ENCODE measurements around the gene SLAMF9. TPM values are rescaled to one million over a fixed set of nuclear protein-coding genes. Genes with fewer than 3 reads are reported as not detected.

SLAMF9 gene
- total RNA-seq, 1 experiment from 2014 or later: not detected

GRCh38 chr1:159980786-159981185 lies 26.7 kb upstream of the SLAMF9 start:
- ATAC-seq: no peak
- Histone ChIP-seq H3K9me3 (ENCODE audit: control insufficient read depth, insufficient read depth, low read depth, low read length) (no peaks in the 10 kb centered on the region), H3K27ac (ENCODE audit: low read length) (no peak overlapping the region), H3K36me3 (ENCODE audit: control insufficient read depth, insufficient read depth, low read length) (no peaks in the 10 kb centered on the region), H3K4me3 (ENCODE audit: low read depth in 2 of 2, low read length in 2 of 2) (no peak overlapping the region), H3K27me3 (ENCODE audit: control insufficient read depth, insufficient read depth, low read length) (peaks cover 12% of the 10 kb centered on the region), H3K4me1 (ENCODE audit: control insufficient read depth, insufficient read depth, low read length) (no peaks in the 10 kb centered on the region)
- intact Hi-C loops (cut with micrococcal nuclease; ENCODE audit: unreplicated experiment): no loop called here
- no peak for DNase-seq (ENCODE audit: low read depth, low spot score)
- TF ChIP-seq POLR2AphosphoS5 (IDR thresholded peaks at IDR 0.05; ENCODE audit: low read depth, low read length) (no peak), TCF7L2 (IDR thresholded peaks at IDR 0.05; ENCODE audit: low read depth, low read length) (no peak), CTCF (IDR thresholded peaks at IDR 0.05) (no peak)
- POLR2A ChIA-PET: no interaction called here
- in situ Hi-C loops (cut with HindIII; ENCODE audit: low pct_unique_long_range_greater_than_20kb, low sequenced_read_pairs): no loop called here
- CTCF ChIA-PET: no interaction called here
- no TSS peak for BruUV-seq (replicated peaks)

- no peak for ATAC-seq
- H3K27me3 ChIP-seq (ENCODE audit: control insufficient read depth, insufficient read depth, low read length): peaks cover 12% of the 10 kb centered on the region
- no peak for DNase-seq (ENCODE audit: low read depth, low spot score)
- no peaks in the 10 kb centered on the region for H3K9me3 ChIP-seq (ENCODE audit: control insufficient read depth, insufficient read depth, low read depth, low read length)
- intact Hi-C loops (cut with micrococcal nuclease; ENCODE audit: unreplicated experiment) (no loop called here), in situ Hi-C loops (cut with HindIII; ENCODE audit: low pct_unique_long_range_greater_than_20kb, low sequenced_read_pairs) (no loop called here)
- no peaks in the 10 kb centered on the region for H3K36me3 ChIP-seq (ENCODE audit: control insufficient read depth, insufficient read depth, low read length)
- ChIA-PET CTCF (no interaction called here), POLR2A (no interaction called here)
- no peaks in the 10 kb centered on the region for H3K4me1 ChIP-seq (ENCODE audit: control insufficient read depth, insufficient read depth, low read length)
- no peak overlapping the region for H3K27ac ChIP-seq (ENCODE audit: low read length)
- TF ChIP-seq SIN3A (IDR thresholded peaks at IDR 0.05; ENCODE audit: borderline replicate concordance, insufficient read depth, low read depth, low read length): no peak
- no peak for TF ChIP-seq TCF7L2 (IDR thresholded peaks at IDR 0.05; ENCODE audit: low read depth, low read length)
- TF ChIP-seq POLR2AphosphoS5 (IDR thresholded peaks at IDR 0.05; ENCODE audit: low read depth, low read length): no peak
- TF ChIP-seq CTCF (IDR thresholded peaks at IDR 0.05): no peak
- TF ChIP-seq, protein P1, sequence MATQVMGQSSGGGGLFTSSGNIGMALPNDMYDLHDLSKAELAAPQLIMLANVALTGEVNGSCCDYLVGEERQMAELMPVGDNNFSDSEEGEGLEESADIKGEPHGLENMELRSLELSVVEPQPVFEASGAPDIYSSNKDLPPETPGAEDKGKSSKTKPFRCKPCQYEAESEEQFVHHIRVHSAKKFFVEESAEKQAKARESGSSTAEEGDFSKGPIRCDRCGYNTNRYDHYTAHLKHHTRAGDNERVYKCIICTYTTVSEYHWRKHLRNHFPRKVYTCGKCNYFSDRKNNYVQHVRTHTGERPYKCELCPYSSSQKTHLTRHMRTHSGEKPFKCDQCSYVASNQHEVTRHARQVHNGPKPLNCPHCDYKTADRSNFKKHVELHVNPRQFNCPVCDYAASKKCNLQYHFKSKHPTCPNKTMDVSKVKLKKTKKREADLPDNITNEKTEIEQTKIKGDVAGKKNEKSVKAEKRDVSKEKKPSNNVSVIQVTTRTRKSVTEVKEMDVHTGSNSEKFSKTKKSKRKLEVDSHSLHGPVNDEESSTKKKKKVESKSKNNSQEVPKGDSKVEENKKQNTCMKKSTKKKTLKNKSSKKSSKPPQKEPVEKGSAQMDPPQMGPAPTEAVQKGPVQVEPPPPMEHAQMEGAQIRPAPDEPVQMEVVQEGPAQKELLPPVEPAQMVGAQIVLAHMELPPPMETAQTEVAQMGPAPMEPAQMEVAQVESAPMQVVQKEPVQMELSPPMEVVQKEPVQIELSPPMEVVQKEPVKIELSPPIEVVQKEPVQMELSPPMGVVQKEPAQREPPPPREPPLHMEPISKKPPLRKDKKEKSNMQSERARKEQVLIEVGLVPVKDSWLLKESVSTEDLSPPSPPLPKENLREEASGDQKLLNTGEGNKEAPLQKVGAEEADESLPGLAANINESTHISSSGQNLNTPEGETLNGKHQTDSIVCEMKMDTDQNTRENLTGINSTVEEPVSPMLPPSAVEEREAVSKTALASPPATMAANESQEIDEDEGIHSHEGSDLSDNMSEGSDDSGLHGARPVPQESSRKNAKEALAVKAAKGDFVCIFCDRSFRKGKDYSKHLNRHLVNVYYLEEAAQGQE (IDR thresholded peaks at IDR 0.05; ENCODE audit: insufficient read depth in 1 of 2, low read depth in 2 of 2, low read length in 1 of 2): no peak
- no peak overlapping the region for H3K4me3 ChIP-seq (ENCODE audit: low read depth in 2 of 2, low read length in 2 of 2)
- BruUV-seq (replicated peaks): no TSS peak
These were observed 26.0 kb upstream of the SLAMF9 start for GRCh38 chr1:159980076-159980475.

DNA sequence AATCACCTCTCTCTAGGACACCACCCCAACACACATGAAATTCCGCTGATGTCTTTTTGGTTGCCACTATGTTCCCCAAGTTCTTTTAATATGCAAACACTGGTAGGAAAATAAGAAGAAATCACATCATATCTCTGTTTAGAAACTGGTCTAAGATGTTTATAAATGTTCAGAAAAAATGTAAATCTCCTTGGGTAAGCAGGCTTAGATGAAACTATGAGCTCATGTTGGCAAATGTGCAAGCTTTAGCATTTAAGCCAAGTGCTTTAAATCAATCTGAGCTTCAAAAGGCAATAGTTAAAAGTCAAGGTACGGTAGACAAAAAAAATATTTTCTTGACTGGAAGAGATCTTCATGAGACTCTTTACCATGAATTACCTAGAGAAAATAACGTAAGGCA lies 25.2 kb upstream of the SLAMF9 start:
- BruUV-seq (replicated peaks): no TSS peak
- CTCF ChIA-PET: no interaction called here
- POLR2A ChIA-PET: no interaction called here
- no peaks in the 10 kb centered on the region for H3K36me3 ChIP-seq (ENCODE audit: control insufficient read depth, insufficient read depth, low read length)
- H3K4me3 ChIP-seq (ENCODE audit: low read depth in 2 of 2, low read length in 2 of 2): no peak overlapping the region
- intact Hi-C loops (cut with micrococcal nuclease; ENCODE audit: unreplicated experiment) (no loop called here), in situ Hi-C loops (cut with HindIII; ENCODE audit: low pct_unique_long_range_greater_than_20kb, low sequenced_read_pairs) (no loop called here)
- no peak for TF ChIP-seq TCF7L2 (IDR thresholded peaks at IDR 0.05; ENCODE audit: low read depth, low read length)
- TF ChIP-seq, protein P1 (IDR thresholded peaks at IDR 0.05; ENCODE audit: insufficient read depth in 1 of 2, low read depth in 2 of 2, low read length in 1 of 2): no peak
- no peak for TF ChIP-seq POLR2AphosphoS5 (IDR thresholded peaks at IDR 0.05; ENCODE audit: low read depth, low read length)
- TF ChIP-seq CTCF (IDR thresholded peaks at IDR 0.05): no peak
- no peak for TF ChIP-seq SIN3A (IDR thresholded peaks at IDR 0.05; ENCODE audit: borderline replicate concordance, insufficient read depth, low read depth, low read length)
- ATAC-seq: no peak
- no peak overlapping the region for H3K27ac ChIP-seq (ENCODE audit: low read length)
- no peaks in the 10 kb centered on the region for H3K4me1 ChIP-seq (ENCODE audit: control insufficient read depth, insufficient read depth, low read length)
- DNase-seq (ENCODE audit: low read depth, low spot score): no peak
- no peaks in the 10 kb centered on the region for H3K9me3 ChIP-seq (ENCODE audit: control insufficient read depth, insufficient read depth, low read depth, low read length)
- H3K27me3 ChIP-seq (ENCODE audit: control insufficient read depth, insufficient read depth, low read length): peaks cover 14% of the 10 kb centered on the region
